ENCODE data around the gene TAS2R13. TPM values are rescaled to one million over a fixed set of nuclear protein-coding genes. Genes with fewer than 3 reads are reported as not detected.

The TAS2R13 gene
- 7.9 TPM for total RNA-seq

GRCh38 chr12:10909462-10909861 is at the start of gene TAS2R13:
TSS of gene TAS2R13 (minus strand) at chr12:10909562. CDS start at chr12:10909298, 264 bp downstream.
- no peak for DNase-seq (ENCODE audit: low spot score)

GRCh38 chr12:10957741-10958140 is 48.4 kb upstream of the TAS2R13 start:
- DNase-seq (ENCODE audit: low spot score), result no peak

- DNase-seq (ENCODE audit: low spot score), result no peak
Observed at GRCh38 chr12:10956085-10956484, 46.7 kb upstream of the TAS2R13 start.

- DNase-seq (ENCODE audit: low spot score), result no peak
Observed at GRCh38 chr12:10952645-10953044, 43.3 kb upstream of the TAS2R13 start.

- DNase-seq (ENCODE audit: low spot score), result no peak
Observed at GRCh38 chr12:10943167-10943566, 33.8 kb upstream of the TAS2R13 start.

GRCh38 chr12:10941916-10942607 is 32.7 kb upstream of the TAS2R13 start:
- peak; percentile 74 for DNase-seq (ENCODE audit: low spot score)

- no peak for DNase-seq (ENCODE audit: low spot score)
Observed at GRCh38 chr12:10941369-10941768, 32.0 kb upstream of the TAS2R13 start.

GRCh38 chr12:10940389-10940788 is 31.0 kb upstream of the TAS2R13 start:
- no peak for DNase-seq (ENCODE audit: low spot score)

- DNase-seq (ENCODE audit: low spot score), result no peak
Observed at GRCh38 chr12:10939163-10939562, 29.8 kb upstream of the TAS2R13 start, which contains the start of gene TAS2R14. TSS of gene TAS2R14 (minus strand) at chr12:10939263. CDS start at chr12:10939207, 56 bp downstream.

- DNase-seq (ENCODE audit: low spot score), result no peak
Observed at GRCh38 chr12:10936506-10936905, 27.1 kb upstream of the TAS2R13 start.

GRCh38 chr12:10928746-10929286 is 19.5 kb upstream of the TAS2R13 start, which contains the start of gene PRH2:
TSS of gene PRH2 (plus strand) at chr12:10929236. CDS start at chr12:10929274, 38 bp downstream.
- no peak for DNase-seq (ENCODE audit: low spot score)

GRCh38 chr12:10926269-10926668 is 16.9 kb upstream of the TAS2R13 start:
- DNase-seq (ENCODE audit: low spot score), result no peak

- DNase-seq (ENCODE audit: low spot score), result no peak
Observed at GRCh38 chr12:10919809-10920208, 10.4 kb upstream of the TAS2R13 start.

- DNase-seq (ENCODE audit: low spot score), result no peak
Observed at GRCh38 chr12:10910380-10910779, 1.0 kb upstream of the TAS2R13 start.

GRCh38 chr12:10904686-10905085 is 4.7 kb downstream of the TAS2R13 start:
- DNase-seq (ENCODE audit: low spot score), result no peak

- no peak for DNase-seq (ENCODE audit: low spot score)
Observed at GRCh38 chr12:10901427-10901826, 7.9 kb downstream of the TAS2R13 start.

- no peak for DNase-seq (ENCODE audit: low spot score)
Observed at GRCh38 chr12:10900972-10901371, 8.4 kb downstream of the TAS2R13 start.

GRCh38 chr12:10900530-10900929 is 8.8 kb downstream of the TAS2R13 start:
- no peak for DNase-seq (ENCODE audit: low spot score)

- DNase-seq (ENCODE audit: low spot score), result no peak
Observed at GRCh38 chr12:10896854-10897253, 12.5 kb downstream of the TAS2R13 start.

- DNase-seq (ENCODE audit: low spot score), result no peak
Observed at GRCh38 chr12:10891937-10892336, 17.4 kb downstream of the TAS2R13 start.

- no peak for DNase-seq (ENCODE audit: low spot score)
Observed at GRCh38 chr12:10889226-10889625, 20.1 kb downstream of the TAS2R13 start.

- DNase-seq (ENCODE audit: low spot score), result no peak
Observed at GRCh38 chr12:10884086-10884725, 25.2 kb downstream of the TAS2R13 start, which contains the start of gene PRH1. TSS of gene PRH1 (minus strand) at chr12:10884255. CDS start at chr12:10884217, 38 bp downstream.

- no peak for DNase-seq (ENCODE audit: low spot score)
Observed at GRCh38 chr12:10873378-10873777, 36.0 kb downstream of the TAS2R13 start.
